Endodermal cell (in vitro differentiated cells): ENCODE results near the gene ANKFN1. TPM values are rescaled to one million over a fixed set of nuclear protein-coding genes. Genes with fewer than 3 reads are reported as not detected.

Experiments
- DNase-seq: peaks from one replicate; pipeline ENCODE4 v3.0.0-alpha.2; 2017
- H3K27ac ChIP-seq: 2 replicates; pipeline ENCODE4 v1.5.1; 2013; ENCODE audit warnings: mild to moderate bottlenecking, low read depth, low read length, moderate library complexity
- H3K27me3 ChIP-seq: 2 replicates; pipeline ENCODE4 v1.6.1; 2013; ENCODE audit warnings: mild to moderate bottlenecking, low read length, moderate library complexity; ENCODE audit not compliant: insufficient read depth, control insufficient read depth, poor library complexity, severe bottlenecking
- H3K36me3 ChIP-seq: 2 replicates; pipeline ENCODE4 v1.7.0; 2013; ENCODE audit warnings: mild to moderate bottlenecking, low read length, moderate library complexity; ENCODE audit not compliant: control insufficient read depth, insufficient read depth
- H3K4me1 ChIP-seq: one replicate; pipeline ENCODE4 v1.7.0; 2013; ENCODE audit warnings: low read length; ENCODE audit not compliant: control insufficient read depth, insufficient read depth
- H3K4me3 ChIP-seq: 2 replicates; pipeline ENCODE4 v1.5.1; 2013; ENCODE audit warnings: mild to moderate bottlenecking, low read length, moderate library complexity
- H3K9ac ChIP-seq: 2 replicates; pipeline ENCODE4 v1.6.1; 2013; ENCODE audit warnings: mild to moderate bottlenecking, low read length, moderate library complexity; ENCODE audit not compliant: poor library complexity, severe bottlenecking; ENCODE audit errors: extremely low read depth
- H3K9me3 ChIP-seq: 2 replicates; pipeline ENCODE4 v1.6.1; 2013; ENCODE audit warnings: mild to moderate bottlenecking, low read length, moderate library complexity; ENCODE audit not compliant: control insufficient read depth
- H3K27ac Mint-ChIP-seq: 2 replicates; pipeline ENCODE4 v1.8.0; 2020; ENCODE audit warnings: mixed read lengths
- H3K27me3 Mint-ChIP-seq: 2 replicates; pipeline ENCODE4 v1.8.0; 2021; ENCODE audit warnings: mild to moderate bottlenecking, mixed read lengths; ENCODE audit not compliant: insufficient read depth
- H3K36me3 Mint-ChIP-seq: 2 replicates; pipeline ENCODE4 v1.8.0; 2020; ENCODE audit warnings: low read depth, mixed read lengths
- H3K4me1 Mint-ChIP-seq: 2 replicates; pipeline ENCODE4 v1.8.0; 2020; ENCODE audit warnings: mixed read lengths
- H3K4me3 Mint-ChIP-seq: 2 replicates; pipeline ENCODE4 v1.8.0; 2020; ENCODE audit warnings: mild to moderate bottlenecking, moderate library complexity, mixed read lengths
- H3K9me3 Mint-ChIP-seq: 2 replicates; pipeline ENCODE4 v1.8.0; 2020; ENCODE audit warnings: mild to moderate bottlenecking, mixed read lengths
- CTCF ChIP-seq: fragments of 200-600 bp; sonication (generic); conservative IDR thresholded peaks from 2 replicates; pipeline ENCODE4 v1.5.0; 2021; ENCODE audit warnings: antibody characterized with exemption, mild to moderate bottlenecking
- WGBS, 2 experiments: methylation state at CpG; one replicate each; pipeline versions ENCODE4 v1.1.5 to v1.1.7; 2013; ENCODE audit warnings: missing lambda C conversion rate in 2 of 2, mixed read lengths in 1 of 2; ENCODE audit not compliant: insufficient coverage in 1 of 2, insufficient read length in 1 of 2; 5-methylcytosine and 5-hydroxymethylcytosine counted together
- total RNA-seq, 2 donors: library from RNA; stranded (reverse); fragmentation: NEBNext Ultra II Directional in 1 of 2; extraction: Animal tissue kit (Norgen Biotek cat#: 25700) in 1 of 2; gene quantifications; 2 replicates in 1 of 2; 3 replicates in 1 of 2; pipeline ENCODE4 v1.2.1, GENCODE V29; 2021

ANKFN1 gene
- total RNA-seq, 2 donors from 2014 or later: not detected

GRCh38 chr17:56182081-56182480, 28.8 kb downstream of the ANKFN1 start:
- Mint-ChIP-seq H3K4me1 (no peaks in the 10 kb centered on the region), H3K27ac (no peak overlapping the region), H3K9me3 (peaks cover 2% of the 10 kb centered on the region), H3K27me3 (peaks cover 5% of the 10 kb centered on the region), H3K36me3 (no peaks in the 10 kb centered on the region), H3K4me3 (no peak overlapping the region)
- no peaks in the 10 kb centered on the region for H3K9me3 ChIP-seq
- H3K27ac ChIP-seq: no peak overlapping the region
- no peak overlapping the region for H3K9ac ChIP-seq
- WGBS, 2 experiments: 84 to 100% methylated on average over 1 of the region's 1 CpG
- no peak for TF ChIP-seq CTCF
- H3K4me1 ChIP-seq: no peaks in the 10 kb centered on the region
- no peak overlapping the region for H3K4me3 ChIP-seq
- no peaks in the 10 kb centered on the region for H3K36me3 ChIP-seq
- DNase-seq: no peak
- H3K27me3 ChIP-seq: peaks cover 6% of the 10 kb centered on the region

GRCh38 chr17:56184650-56185049, 31.4 kb downstream of the ANKFN1 start:
- Histone ChIP-seq H3K36me3 (no peaks in the 10 kb centered on the region), H3K4me1 (no peaks in the 10 kb centered on the region), H3K9ac (no peak overlapping the region), H3K9me3 (no peaks in the 10 kb centered on the region), H3K4me3 (no peak overlapping the region), H3K27ac (no peak overlapping the region), H3K27me3 (peaks cover 6% of the 10 kb centered on the region)
- peaks cover 3% of the 10 kb centered on the region for H3K9me3 Mint-ChIP-seq
- no peaks in the 10 kb centered on the region for H3K4me1 Mint-ChIP-seq
- DNase-seq: no peak
- H3K36me3 Mint-ChIP-seq: no peaks in the 10 kb centered on the region
- no peak for TF ChIP-seq CTCF
- H3K27ac Mint-ChIP-seq: no peak overlapping the region
- peaks cover 5% of the 10 kb centered on the region for H3K27me3 Mint-ChIP-seq
- WGBS, 2 experiments: 94 to 97% methylated on average over 4 to 6 of the region's 6 CpGs
- no peak overlapping the region for H3K4me3 Mint-ChIP-seq

- Mint-ChIP-seq H3K4me1 (no peaks in the 10 kb centered on the region), H3K27me3 (no peaks in the 10 kb centered on the region), H3K27ac (no peak overlapping the region), H3K9me3 (peaks cover 3% of the 10 kb centered on the region), H3K4me3 (no peak overlapping the region), H3K36me3 (no peaks in the 10 kb centered on the region)
- Histone ChIP-seq H3K36me3 (no peaks in the 10 kb centered on the region), H3K9ac (no peak overlapping the region), H3K4me1 (no peaks in the 10 kb centered on the region), H3K27ac (no peak overlapping the region), H3K9me3 (no peaks in the 10 kb centered on the region), H3K27me3 (no peaks in the 10 kb centered on the region), H3K4me3 (no peak overlapping the region)
- DNase-seq: no peak
- no peak for TF ChIP-seq CTCF
- 74 to 87% methylated on average over 4 to 6 of the region's 6 CpGs for WGBS, 2 experiments
These were observed 32.4 kb downstream of the ANKFN1 start for GRCh38 chr17:56185491-56186221.
